RWPE2 (cell line): ENCODE data around the gene CENPX.

Experiments used
- ATAC-seq: fragments of 200-7000 bp; cut with Tn5 transposase; 3 replicates; pipeline ENCODE4 v1.9.1; 2021; ENCODE audit warnings: low read depth
- DNase-seq: peaks from one replicate; pipeline ENCODE4 v3.0.0-alpha.2; 2020; ENCODE audit warnings: low spot score
- H3K27ac ChIP-seq: fragments of 450-650 bp; 2 replicates; pipeline ENCODE4 v1.5.1; 2017; ENCODE audit warnings: mild to moderate bottlenecking; ENCODE audit not compliant: poor library complexity, severe bottlenecking
- H3K27me3 ChIP-seq: fragments of 250-450 bp; sonication (Bioruptor Pico); 2 replicates; pipeline ENCODE4 v1.5.1; 2021; ENCODE audit warnings: mild to moderate bottlenecking, moderate library complexity; ENCODE audit not compliant: insufficient read depth, poor library complexity, severe bottlenecking
- H3K36me3 ChIP-seq: fragments of 250-450 bp; sonication (Bioruptor Pico); 2 replicates; pipeline ENCODE4 v1.5.1; 2020; ENCODE audit warnings: low read depth, mild to moderate bottlenecking, moderate library complexity
- H3K4me1 ChIP-seq: fragments of 250-450 bp; sonication (Bioruptor Pico); 2 replicates; pipeline ENCODE4 v1.5.1; 2021; ENCODE audit warnings: mild to moderate bottlenecking, moderate library complexity; ENCODE audit not compliant: insufficient read depth, poor library complexity, severe bottlenecking
- H3K4me3 ChIP-seq: fragments of 250-450 bp; sonication (Bioruptor Pico); 2 replicates; pipeline ENCODE4 v1.5.1; 2021; ENCODE audit warnings: mild to moderate bottlenecking, moderate library complexity; ENCODE audit not compliant: severe bottlenecking
- H3K9me3 ChIP-seq: fragments of 250-450 bp; sonication (Bioruptor Pico); 2 replicates; pipeline ENCODE4 v1.5.1; 2021; ENCODE audit warnings: mild to moderate bottlenecking, moderate library complexity; ENCODE audit not compliant: severe bottlenecking
- CTCF ChIP-seq: fragments of 450-650 bp; IDR thresholded peaks from one replicate; pipeline ENCODE4 v1.5.1; 2017; ENCODE audit warnings: mild to moderate bottlenecking, moderate library complexity; ENCODE audit not compliant: poor library complexity, severe bottlenecking

CENPX gene

DNA sequence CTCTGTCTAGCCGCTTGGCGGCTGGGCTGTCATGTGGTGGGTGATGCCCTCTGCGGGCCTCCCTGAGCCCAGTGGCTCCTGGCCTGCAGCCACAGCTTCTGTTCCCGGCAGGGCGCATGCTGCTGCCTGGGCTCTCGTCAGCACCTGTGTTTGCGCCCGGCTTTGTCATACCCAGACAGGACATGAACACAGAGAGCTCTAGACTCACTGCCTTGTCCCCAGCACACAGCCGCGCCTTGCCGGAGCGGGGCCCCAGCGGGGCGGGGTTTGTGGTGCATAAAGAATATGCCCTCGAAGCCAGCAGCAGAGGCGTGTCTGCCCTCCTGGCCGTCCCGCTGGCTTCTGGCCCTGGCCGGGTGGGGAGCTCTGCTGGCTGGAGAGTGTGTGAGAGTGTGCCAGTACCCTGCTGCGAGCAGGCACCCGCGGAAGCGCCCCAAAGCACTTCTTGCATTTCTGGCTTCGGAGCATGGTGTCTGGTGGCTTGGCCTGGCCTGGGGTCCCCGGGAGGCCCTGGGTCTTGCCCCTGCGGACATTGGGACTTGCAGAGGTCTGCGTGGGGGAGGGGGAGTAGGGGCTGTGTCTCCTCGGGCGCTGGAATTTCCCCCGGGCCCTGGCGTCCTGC is 30.9 kb downstream of the CENPX start:
- Histone ChIP-seq H3K4me1 (peaks cover 4% of the 10 kb centered on the region), H3K27me3 (no peaks in the 10 kb centered on the region), H3K36me3 (peaks cover 3% of the 10 kb centered on the region; the same call in 1 of the 2 replicates), H3K4me3 (no peak overlapping the region), H3K27ac (peak overlapping the region; percentile 51), H3K9me3 (no peaks in the 10 kb centered on the region)
- DNase-seq (peak; percentile 85), ATAC-seq (peak; percentile 80)
- TF ChIP-seq CTCF = peak; percentile 22

DNA sequence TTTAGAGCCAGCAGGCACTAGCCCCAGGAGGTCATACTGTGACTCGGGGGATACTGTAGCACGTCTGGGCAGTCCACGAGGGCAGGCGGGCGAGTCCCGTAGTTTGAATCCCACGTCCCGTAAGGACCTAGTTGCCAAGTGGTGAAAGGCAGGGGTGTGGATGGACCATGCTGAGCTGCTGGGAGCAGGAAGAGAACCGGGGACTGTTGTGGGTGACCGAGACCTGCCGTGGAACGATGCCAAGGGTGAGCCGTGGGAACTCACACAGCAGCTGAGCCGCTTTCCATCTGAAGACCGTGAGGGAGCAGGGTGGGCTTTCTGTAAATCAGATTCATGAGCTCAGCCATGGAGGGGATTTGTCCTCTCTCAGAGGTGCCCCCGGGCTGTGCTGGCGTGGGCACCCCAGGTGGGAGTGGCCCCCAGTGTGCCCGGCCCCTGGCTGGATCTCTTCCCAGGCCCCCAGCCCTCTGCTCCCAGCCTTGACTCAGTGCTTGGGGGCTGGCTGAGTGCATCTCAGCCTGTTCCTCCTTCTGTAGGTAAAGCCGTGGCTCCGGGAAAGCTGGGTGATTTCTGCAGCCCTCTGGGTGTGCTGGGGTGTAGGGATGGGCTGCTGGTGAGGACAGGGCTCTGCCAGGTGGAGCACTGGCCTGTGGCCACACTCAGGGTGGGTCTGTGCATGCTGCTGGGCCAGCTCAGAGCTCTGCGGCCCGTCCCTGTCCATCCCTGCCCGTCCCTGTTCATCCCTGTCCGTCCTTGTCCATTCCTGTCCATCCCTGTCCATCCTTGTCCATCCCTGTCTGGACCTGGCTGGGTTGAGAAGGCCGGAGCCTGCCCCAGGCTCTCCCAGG is 31.6 kb downstream of the CENPX start:
- Histone ChIP-seq H3K9me3 (no peaks in the 10 kb centered on the region), H3K36me3 (no peaks in the 10 kb centered on the region; the same call in 1 of the 2 replicates), H3K4me3 (no peak overlapping the region), H3K27me3 (no peaks in the 10 kb centered on the region), H3K27ac (peak overlapping the region; percentile 51), H3K4me1 (peaks cover 4% of the 10 kb centered on the region)
- no peak for DNase-seq
- peak; percentile 61 for ATAC-seq
- TF ChIP-seq CTCF = no peak

GRCh38 chr17:81987161-81987770 is 35.4 kb downstream of the CENPX start:
- H3K4me1 ChIP-seq = peaks cover 4% of the 10 kb centered on the region
- no peak overlapping the region for H3K4me3 ChIP-seq
- no peak for DNase-seq
- H3K27ac ChIP-seq = no peak overlapping the region
- no peaks in the 10 kb centered on the region for H3K9me3 ChIP-seq
- no peaks in the 10 kb centered on the region for H3K27me3 ChIP-seq
- H3K36me3 ChIP-seq = peaks cover 19% of the 10 kb centered on the region
- no peak for ATAC-seq
- no peak for TF ChIP-seq CTCF

DNA sequence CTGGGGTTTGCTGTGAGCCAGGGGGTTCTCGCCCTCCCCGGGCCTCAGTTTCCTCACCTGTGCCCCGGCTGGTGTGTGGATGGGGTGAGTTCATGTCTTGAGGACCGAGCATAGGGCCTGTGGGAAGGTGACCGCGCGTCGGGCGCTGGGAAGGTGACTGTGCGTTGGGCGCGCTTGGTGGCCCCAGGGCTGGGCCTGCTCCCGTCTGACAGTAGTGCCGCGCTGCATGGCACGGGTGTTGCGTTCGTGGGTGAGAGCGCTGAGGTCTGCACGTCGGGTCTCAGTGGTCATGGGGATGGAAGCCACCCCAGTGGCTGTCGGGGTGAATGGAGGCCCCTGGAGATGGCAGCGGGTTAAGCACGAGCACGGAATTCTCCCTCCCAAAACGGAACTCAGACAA is 36.1 kb downstream of the CENPX start:
- Histone ChIP-seq H3K4me3 (no peak overlapping the region), H3K27me3 (no peaks in the 10 kb centered on the region), H3K4me1 (no peaks in the 10 kb centered on the region), H3K27ac (no peak overlapping the region), H3K36me3 (peaks cover 19% of the 10 kb centered on the region), H3K9me3 (no peaks in the 10 kb centered on the region)
- ATAC-seq (no peak), DNase-seq (no peak)
- no peak for TF ChIP-seq CTCF
